NCI-H345 (cell line): ENCODE measurements around the gene XPA.
"Not testable (repeated sequence)": the region's sequence is repeated elsewhere in the genome, so short reads cannot be mapped to it uniquely, and the experiment has no call there.

Experiments used
- DNase-seq: peaks from one replicate; lab custom pipeline; 2025; lab: John Stamatoyannopoulos, UW

XPA gene

GRCh38 chr9:97703437-97704344 is 6.6 kb upstream of the XPA start:
- peak; percentile 53 for DNase-seq

- not testable (repeated sequence) for DNase-seq
These were observed 2.7 kb upstream of the XPA start for GRCh38 chr9:97699824-97700223.

- not testable (repeated sequence) for DNase-seq
These were observed 2.1 kb upstream of the XPA start for GRCh38 chr9:97699281-97699680.

DNA sequence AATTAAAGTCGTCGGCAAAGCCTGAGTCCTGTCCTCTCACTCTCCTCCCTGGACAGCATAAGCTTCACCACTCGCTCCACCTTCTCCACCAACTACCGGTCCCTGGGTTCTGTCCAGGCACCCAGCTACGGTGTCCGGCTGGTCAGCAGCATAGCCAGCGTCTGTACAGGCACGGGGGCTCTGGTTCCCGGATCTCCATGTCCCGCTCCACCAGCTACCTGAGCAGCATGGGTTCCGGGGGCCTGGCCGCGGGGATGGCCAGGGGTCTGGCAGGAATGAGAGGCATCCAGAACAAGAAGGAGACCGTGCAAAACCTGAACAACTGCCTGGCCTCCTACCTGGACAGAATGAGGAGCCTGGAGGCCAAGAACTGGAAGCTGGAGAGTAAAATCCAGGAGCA is 1.7 kb upstream of the XPA start:
- DNase-seq = no peak

GRCh38 chr9:97697837-97698236 is 697 bp upstream of the XPA start:
- peak; percentile 7 for DNase-seq

DNA sequence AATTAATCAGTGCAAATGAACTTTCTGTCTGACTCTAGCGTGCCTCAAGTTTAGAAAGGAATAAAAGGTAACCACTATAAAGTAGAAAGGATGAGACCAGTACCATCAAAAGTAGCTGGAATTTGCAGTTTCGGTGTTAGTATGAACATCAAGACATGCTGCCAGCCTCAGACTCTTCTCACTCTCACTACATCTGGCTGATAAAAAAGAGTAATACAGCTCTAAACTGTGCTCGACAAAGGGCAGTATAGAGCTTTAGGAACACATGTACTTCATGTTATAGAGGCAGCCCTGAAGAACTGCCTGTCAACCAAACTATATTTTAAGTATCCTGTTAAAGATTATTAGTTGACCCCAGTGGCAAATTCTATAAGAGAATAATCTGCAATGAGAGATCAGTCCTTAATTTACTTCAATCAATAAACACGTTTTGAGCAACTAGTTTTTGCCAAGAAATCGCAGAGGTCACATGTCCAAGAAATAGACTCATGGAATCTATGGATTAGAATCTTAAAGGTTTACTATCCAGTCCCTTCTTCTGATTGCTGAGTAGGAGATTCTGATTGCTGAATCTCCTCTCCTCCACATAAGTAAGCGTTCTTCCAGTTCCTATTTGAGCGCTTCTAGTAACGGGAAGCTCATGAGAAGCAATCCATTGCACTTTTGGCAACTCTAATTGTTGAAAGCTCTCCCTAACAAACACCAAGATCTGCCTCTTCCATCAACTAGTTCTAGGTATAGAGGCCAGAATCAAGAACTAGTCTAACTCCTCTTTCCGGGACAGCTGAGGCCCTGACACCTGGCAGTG is 941 bp downstream of the XPA start:
- DNase-seq = no peak

DNA sequence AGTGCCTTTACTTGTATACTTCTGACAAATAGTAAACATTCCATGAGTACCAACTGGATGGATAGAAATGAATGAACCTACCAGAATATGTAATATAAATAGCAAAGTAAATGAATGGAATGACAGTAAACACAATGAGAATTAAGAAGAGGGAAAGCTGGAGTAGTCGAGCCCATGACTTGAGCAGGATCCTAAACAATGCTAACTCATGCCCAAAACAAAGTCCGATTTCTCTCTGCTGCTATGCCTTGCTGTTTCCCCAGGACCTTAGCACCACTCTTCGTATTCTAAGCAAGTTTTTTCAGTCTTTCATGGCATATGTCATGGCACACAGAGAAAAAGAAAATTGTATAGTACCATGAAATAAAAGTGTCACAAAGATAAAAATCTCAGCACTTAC is 1.8 kb downstream of the XPA start:
- no peak for DNase-seq

DNA sequence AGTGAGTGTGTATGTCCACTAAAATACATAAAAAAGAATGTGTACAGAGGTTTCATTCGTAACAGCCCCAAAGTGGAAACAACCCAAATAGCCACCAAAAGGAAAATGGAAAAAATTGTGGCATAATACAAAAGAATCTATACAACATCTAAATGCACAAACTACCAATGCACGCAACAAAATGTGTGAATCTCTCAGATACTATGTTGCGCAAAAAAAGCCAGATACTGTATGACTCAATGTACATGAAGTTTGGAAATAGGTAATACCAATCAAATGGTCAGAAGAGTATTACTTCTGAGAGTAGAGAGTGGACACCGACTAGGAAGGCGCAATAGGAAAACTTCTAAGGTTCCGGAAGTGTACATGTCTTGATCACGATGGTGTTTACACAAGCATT is 2.4 kb downstream of the XPA start:
- no peak for DNase-seq

DNA sequence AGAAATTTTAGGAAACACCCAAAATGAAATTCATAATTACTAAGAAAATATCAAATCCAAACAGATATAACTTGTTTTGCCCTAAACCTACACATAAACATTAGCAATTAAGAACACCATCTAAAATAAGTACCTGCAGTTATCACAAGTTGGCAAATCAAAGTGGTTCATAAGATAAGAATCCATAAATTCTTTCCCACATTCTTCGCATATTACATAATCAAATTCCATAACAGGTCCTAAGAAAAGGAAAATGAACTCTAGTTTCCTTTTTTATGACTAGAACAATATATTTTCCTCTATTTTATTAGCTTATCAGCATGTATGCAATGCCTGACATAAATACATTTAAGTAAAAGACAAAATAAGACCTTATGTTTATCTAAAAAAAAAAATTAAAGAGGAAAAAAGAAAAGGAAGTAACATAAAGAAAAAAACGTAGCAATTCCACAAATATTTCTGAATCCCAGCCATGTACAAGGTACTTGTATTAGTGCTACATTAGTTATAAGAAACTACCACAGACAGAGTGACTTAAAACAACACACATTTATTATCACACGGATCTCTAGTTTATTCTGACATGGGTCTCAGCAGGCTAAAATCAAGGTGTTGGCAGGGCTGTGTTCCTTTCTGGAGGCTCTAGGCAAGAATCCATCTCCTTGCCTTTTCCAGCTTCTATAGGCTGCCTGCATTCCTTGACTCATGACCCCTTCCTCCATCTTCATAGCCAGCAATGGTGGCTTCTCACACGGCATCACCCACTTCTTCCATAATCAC is 7.5 kb downstream of the XPA start:
- no peak for DNase-seq

DNA sequence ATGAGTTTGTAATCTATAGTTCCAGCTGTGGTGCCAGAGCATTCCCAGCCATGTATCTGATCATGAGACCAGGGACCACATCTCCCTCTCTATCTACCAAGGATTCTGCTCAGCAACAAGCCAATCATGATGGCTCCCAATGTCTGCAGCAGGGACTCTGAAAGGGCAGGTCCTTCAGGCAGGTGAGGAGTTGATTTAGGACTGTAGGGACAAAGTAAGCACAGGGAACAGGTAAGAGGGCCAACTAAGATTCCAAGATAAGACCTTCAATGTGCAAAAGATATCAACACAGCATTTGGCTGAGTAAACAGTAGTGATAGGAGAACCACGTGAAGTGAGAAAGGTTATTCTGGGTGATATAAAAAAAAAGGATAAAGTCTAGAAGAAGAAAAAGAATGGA is 8.5 kb downstream of the XPA start:
- no peak for DNase-seq

DNA sequence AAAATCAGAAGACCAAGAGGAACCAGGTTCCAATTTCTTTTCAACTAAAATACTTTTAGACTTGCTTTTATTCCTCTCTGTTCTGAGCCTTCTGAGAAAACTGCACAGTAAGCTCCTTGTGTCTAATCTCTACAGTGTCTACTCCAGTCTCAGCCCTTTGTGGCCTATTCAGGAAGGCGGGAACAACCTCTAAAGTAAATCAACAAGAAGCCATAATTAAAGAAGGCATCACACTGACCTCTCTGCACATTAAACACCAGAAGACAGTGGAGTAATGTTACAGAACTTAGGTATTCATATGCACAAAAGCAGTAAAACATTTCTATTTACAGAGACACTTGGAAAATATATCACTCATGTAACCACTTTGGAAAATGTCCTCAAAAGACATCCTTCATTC is 14.9 kb downstream of the XPA start:
- no peak for DNase-seq

DNA sequence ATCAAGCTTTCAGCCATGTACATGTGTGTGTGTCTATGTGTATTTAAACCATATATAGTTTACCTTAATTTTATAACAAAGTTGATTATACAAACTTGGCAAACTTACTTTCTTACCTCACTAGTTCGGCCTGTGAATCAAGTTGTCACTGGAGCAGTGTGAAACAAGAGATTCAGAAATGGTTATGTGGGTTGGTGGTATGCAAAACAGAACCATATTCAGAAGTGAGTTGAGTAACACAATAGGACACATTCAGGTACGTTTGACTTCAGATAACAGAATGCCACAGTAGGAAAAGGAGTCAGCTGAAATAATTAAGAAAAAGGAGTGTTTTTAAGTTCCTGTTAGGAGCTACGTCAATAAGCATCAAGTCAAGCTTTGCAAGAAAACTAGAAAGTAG is 21.5 kb downstream of the XPA start:
- no peak for DNase-seq

GRCh38 chr9:97673922-97674321 is 23.2 kb downstream of the XPA start:
- no peak for DNase-seq

- no peak for DNase-seq
These were observed 24.7 kb downstream of the XPA start for GRCh38 chr9:97672403-97672802.

- DNase-seq = no peak
These were observed 26.6 kb downstream of the XPA start for GRCh38 chr9:97670586-97670985.

DNA sequence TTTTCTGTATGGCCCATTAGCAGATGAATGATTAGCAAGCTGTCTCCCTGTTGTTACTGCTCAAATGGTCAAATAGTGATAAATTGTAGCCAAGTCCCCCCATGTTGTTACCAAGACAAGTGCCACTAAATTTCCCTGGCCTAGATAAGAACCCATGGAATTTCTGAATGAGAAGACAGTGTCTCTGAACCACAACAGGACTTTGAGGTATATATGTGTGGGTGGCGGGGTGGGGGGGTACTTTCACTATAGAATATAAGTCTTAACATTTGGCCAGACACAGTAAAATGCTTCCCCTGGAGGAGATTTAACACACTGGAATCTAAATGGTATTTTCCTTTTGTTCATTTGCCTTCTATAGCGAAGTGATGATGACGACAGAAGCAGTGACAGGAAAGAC is 28.7 kb downstream of the XPA start:
- DNase-seq = no peak

GRCh38 chr9:97666907-97667686 is 30.0 kb downstream of the XPA start:
- no peak for DNase-seq

GRCh38 chr9:97665742-97666141 is 31.4 kb downstream of the XPA start:
- DNase-seq = no peak

GRCh38 chr9:97660847-97661246 is 36.3 kb downstream of the XPA start:
- DNase-seq = no peak

DNA sequence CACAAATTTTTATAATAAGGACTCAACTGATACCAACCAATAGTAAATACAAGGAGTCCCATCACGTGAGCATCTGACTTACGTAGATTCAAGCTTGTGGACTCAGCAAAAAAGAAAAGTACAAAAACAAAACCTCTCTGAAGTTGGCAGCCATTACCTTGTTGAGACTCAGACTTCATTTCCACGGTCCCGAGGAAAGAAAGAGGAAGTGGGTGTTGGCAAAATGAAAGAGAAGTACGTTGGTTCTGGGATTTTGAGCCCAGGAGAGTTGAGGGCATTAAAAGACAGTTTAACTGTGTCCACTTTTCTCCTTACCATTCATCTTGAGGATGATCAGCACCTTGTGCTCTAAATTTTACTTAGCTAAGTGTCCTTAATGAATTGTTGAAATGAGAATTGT is 36.8 kb downstream of the XPA start:
- DNase-seq = no peak

DNA sequence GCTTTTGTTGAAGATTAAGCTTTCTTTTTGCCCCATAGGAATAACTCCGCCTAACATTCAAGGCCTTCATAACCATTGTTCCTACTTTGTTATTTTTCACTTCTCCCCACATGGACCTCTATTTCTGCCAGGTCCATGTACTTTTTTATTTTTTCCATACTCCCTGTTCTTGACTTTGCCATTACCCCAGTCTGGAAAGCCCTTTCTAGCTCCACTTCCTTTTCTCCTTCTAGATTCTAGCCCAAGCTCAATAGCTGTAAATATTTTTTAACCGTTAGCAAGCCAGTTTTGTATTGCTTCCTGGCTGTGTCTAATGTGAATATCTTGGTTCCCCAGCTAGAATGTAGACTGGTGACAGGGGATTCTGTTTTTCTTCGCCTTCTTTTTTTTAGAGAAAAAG is 37.4 kb downstream of the XPA start:
- no peak for DNase-seq

DNA sequence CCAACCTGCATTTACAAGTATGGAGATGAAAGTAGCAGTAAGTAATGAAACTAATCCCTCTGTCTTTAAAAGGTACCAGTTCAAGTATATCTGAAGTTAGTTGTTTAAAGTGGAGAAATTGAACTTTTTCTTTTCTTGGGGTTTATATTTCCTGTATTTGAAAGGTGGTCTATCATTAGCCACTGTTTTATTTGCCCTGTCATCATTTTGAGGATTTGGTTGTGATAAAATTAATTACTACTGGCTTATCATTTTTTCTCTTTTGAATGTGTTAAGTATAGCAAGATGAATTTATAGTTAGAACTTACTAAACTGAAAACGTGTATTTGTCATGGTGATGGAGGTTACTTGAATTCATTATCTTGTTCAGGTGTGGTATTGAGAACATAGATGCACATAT is 38.4 kb downstream of the XPA start:
- DNase-seq = no peak
